K562 (cell line): ENCODE measurements around the gene NENF. TPM values are rescaled to one million over a fixed set of nuclear protein-coding genes. Genes with fewer than 3 reads are reported as not detected.

Source experiments
- FOSL1 ChIP-seq: fragments of 200-800 bp; sonication (Bioruptor generic); conservative IDR thresholded peaks from 2 replicates; pipeline ENCODE4 v1.6.1; 2016; ENCODE audit warnings: missing genetic modification characterization, missing compliant biosample characterization
- GABPA ChIP-seq: fragments of 200-800 bp; sonication (Bioruptor generic); conservative IDR thresholded peaks from 2 replicates; pipeline ENCODE4 v1.6.1; 2016; ENCODE audit warnings: low read depth, missing genetic modification characterization, missing compliant biosample characterization
- JUND ChIP-seq, 2 experiments: IDR thresholded peaks; 2 replicates in 1 of 2; 3 replicates in 1 of 2; pipeline ENCODE4 v1.6.1; 2011; ENCODE audit warnings: borderline replicate concordance in 2 of 2, low read depth in 2 of 2, low read length in 2 of 2, improper control_type of control experiment in 1 of 2, missing biosample characterization in 1 of 2, missing genetic modification characterization in 1 of 2, missing genetic modification reagents in 1 of 2
- MEF2D ChIP-seq: conservative IDR thresholded peaks from 2 replicates; pipeline ENCODE4 v1.6.1; 2016; ENCODE audit warnings: low read depth, missing genetic modification characterization, missing compliant biosample characterization
- MXD1 ChIP-seq: fragments of 250-450 bp; sonication (Bioruptor Pico); IDR thresholded peaks from 2 replicates; pipeline ENCODE4 v1.8.0; 2021; ENCODE audit warnings: borderline replicate concordance, mild to moderate bottlenecking, moderate library complexity; ENCODE audit not compliant: poor library complexity, severe bottlenecking
- NR2C2 ChIP-seq, 2 experiments: fragments of 200-800 bp in 1 of 2; sonication (Bioruptor generic) in 1 of 2; sonication (generic) in 1 of 2; formaldehyde crosslinking in 1 of 2; IDR thresholded peaks; 2 replicates each; pipeline versions ENCODE4 v1.6.1 to v1.8.0; 2016 to 2022; ENCODE audit warnings: mild to moderate bottlenecking in 1 of 2, missing compliant biosample characterization in 1 of 2, missing genetic modification characterization in 1 of 2, missing genetic modification reagents in 1 of 2
- polyA plus RNA-seq, 8 experiments: library from polyadenylated mRNA; depleted of rRNA in 4 of 8; stranded (reverse) in 5 of 8; unstranded in 3 of 8; fragments of >200 nt; fragmentation: Nextera tagmentation in 2 of 8; fragmentation: Illumina TruSeq in 1 of 8; extraction: Ambion mirVana in 2 of 8; extraction: Trizol in 1 of 8; gene quantifications; 2 replicates each; pipeline versions ENCODE4 v1.2.1 to v1.2.3, GENCODE V29; 2011 to 2014; ENCODE audit warnings: inconsistent platforms in 1 of 8, missing spikeins in 1 of 8
- total RNA-seq, 7 experiments: library from RNA; depleted of rRNA in 6 of 7; stranded (reverse); fragments of >200 nt in 6 of 7; fragmentation: Illumina TruSeq in 2 of 7; extraction: Trizol in 2 of 7; gene quantifications; 2 replicates each; pipeline versions ENCODE4 v1.2.1 to v1.2.3, GENCODE V29; 2011 to 2021; ENCODE audit warnings: low replicate concordance in 1 of 7
- TF ChIP-seq, protein P1 (sequence below): fragments of 450-650 bp; IDR thresholded peaks from 2 replicates; pipeline ENCODE4 v1.6.1; 2017; ENCODE audit warnings: antibody characterized with exemption, mild to moderate bottlenecking

Gene NENF
- total and polyA plus RNA-seq, 9 of the 15 experiments (the other 6 are each of a cell fraction or from before 2014, with no cell fraction given): 6.1 to 100 (median 72.8) TPM

- TF ChIP-seq, protein P1, sequence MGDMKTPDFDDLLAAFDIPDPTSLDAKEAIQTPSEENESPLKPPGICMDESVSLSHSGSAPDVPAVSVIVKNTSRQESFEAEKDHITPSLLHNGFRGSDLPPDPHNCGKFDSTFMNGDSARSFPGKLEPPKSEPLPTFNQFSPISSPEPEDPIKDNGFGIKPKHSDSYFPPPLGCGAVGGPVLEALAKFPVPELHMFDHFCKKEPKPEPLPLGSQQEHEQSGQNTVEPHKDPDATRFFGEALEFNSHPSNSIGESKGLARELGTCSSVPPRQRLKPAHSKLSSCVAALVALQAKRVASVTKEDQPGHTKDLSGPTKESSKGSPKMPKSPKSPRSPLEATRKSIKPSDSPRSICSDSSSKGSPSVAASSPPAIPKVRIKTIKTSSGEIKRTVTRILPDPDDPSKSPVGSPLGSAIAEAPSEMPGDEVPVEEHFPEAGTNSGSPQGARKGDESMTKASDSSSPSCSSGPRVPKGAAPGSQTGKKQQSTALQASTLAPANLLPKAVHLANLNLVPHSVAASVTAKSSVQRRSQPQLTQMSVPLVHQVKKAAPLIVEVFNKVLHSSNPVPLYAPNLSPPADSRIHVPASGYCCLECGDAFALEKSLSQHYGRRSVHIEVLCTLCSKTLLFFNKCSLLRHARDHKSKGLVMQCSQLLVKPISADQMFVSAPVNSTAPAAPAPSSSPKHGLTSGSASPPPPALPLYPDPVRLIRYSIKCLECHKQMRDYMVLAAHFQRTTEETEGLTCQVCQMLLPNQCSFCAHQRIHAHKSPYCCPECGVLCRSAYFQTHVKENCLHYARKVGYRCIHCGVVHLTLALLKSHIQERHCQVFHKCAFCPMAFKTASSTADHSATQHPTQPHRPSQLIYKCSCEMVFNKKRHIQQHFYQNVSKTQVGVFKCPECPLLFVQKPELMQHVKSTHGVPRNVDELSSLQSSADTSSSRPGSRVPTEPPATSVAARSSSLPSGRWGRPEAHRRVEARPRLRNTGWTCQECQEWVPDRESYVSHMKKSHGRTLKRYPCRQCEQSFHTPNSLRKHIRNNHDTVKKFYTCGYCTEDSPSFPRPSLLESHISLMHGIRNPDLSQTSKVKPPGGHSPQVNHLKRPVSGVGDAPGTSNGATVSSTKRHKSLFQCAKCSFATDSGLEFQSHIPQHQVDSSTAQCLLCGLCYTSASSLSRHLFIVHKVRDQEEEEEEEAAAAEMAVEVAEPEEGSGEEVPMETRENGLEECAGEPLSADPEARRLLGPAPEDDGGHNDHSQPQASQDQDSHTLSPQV: 0 out of 2 replicates have a peak, but pooled peaks have one; percentile 3
- no peak for TF ChIP-seq JUND (IDR thresholded peaks at IDR 0.05; ENCODE audit: borderline replicate concordance, low read depth, low read length)
- peak; percentile 10; the same call in 1 of the 3 replicates for TF ChIP-seq JUND (tag; IDR thresholded peaks at IDR 0.05; ENCODE audit: borderline replicate concordance, low read depth, low read length)
- TF ChIP-seq MEF2D: 0 out of 2 replicates have a peak, but pooled peaks have one; percentile 8
- 0 out of 2 replicates have a peak, but pooled peaks have one; percentile 18 for TF ChIP-seq GABPA (tag)
- no peak for TF ChIP-seq MXD1 (CRISPR knock-in tag)
- TF ChIP-seq FOSL1 (tag): no peak; the same call in 1 of the 2 replicates
- TF ChIP-seq NR2C2 (CRISPR knock-in tag; IDR thresholded peaks at IDR 0.05): no peak; the same call in 1 of the 2 replicates
- peak; percentile 48; the same call in 1 of the 2 replicates for TF ChIP-seq NR2C2 (tag; IDR thresholded peaks at IDR 0.05)
Observed at GRCh38 chr1:212478467-212479025, 45.8 kb downstream of the NENF start (continued).
